Hepatocyte (in vitro differentiated cells): Measurements from ENCODE around the gene IRF2BP1.

ENCODE experiments used
- EZH2 ChIP-seq: fragments of 200-600 bp; sonication (generic); IDR thresholded peaks from 2 replicates; pipeline ENCODE4 v1.6.1; 2016; ENCODE audit warnings: antibody characterized with exemption, mild to moderate bottlenecking, borderline replicate concordance
- EZH2phosphoT487 ChIP-seq: fragments of 200-600 bp; sonication (generic); IDR thresholded peaks from one replicate; pipeline ENCODE4 v1.6.1; 2018; ENCODE audit warnings: antibody characterized with exemption, mild to moderate bottlenecking, low read depth, moderate library complexity; ENCODE audit not compliant: unreplicated experiment, severe bottlenecking
- TF ChIP-seq, protein P1 (sequence below): fragments of 200-600 bp; sonication (generic); IDR thresholded peaks from 2 replicates; pipeline ENCODE4 v1.5.1; 2016; ENCODE audit warnings: antibody characterized with exemption, mild to moderate bottlenecking; ENCODE audit not compliant: poor library complexity

DNA sequence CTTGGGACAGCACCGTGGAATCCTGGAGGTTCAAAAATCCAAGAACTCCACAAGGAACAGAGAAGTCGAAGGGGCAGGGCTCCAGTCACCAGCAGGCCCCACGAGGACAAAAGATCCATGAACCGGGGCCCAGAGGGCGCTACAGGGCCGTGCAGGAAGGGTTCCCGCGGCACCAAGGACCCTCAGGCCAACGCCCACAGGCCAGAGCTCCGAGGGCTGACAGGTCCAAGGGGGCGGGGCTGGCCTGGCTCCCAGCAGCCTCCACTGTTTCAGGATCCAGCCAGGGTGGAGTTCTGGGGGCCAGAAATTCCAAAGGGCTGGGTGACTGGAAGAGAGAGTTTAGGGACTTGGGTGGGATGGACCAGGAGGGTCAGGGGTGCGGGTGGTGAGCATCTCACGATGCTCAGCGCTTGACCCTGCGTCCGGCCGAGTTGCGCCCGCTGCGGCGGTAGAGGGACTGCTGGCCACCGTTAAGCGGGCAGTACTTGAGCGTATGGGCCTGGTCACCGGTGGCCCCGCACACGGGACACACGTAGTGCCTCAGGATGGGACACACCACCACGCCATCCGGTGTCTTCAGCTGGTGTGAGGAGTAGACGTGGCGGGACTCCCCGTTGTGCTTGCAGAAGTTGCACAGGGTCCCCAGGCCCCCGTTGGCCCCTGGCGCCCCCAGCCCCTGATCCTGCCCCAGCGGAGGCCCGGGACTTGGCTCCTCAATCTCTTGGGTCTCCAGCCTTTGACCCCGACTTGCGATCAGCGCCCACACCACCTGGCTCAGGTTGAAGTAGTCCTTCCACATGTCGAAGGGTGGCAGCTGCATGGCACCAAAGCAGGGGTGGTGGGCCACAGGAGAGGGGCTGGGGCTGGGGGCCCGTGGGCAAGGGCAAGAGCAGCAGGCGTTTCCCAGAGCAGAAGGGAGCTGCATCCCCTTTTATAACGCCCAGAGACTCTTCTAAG is 28.2 kb upstream of the IRF2BP1 start, which contains the start of gene NANOS2:
- TF ChIP-seq, protein P1, sequence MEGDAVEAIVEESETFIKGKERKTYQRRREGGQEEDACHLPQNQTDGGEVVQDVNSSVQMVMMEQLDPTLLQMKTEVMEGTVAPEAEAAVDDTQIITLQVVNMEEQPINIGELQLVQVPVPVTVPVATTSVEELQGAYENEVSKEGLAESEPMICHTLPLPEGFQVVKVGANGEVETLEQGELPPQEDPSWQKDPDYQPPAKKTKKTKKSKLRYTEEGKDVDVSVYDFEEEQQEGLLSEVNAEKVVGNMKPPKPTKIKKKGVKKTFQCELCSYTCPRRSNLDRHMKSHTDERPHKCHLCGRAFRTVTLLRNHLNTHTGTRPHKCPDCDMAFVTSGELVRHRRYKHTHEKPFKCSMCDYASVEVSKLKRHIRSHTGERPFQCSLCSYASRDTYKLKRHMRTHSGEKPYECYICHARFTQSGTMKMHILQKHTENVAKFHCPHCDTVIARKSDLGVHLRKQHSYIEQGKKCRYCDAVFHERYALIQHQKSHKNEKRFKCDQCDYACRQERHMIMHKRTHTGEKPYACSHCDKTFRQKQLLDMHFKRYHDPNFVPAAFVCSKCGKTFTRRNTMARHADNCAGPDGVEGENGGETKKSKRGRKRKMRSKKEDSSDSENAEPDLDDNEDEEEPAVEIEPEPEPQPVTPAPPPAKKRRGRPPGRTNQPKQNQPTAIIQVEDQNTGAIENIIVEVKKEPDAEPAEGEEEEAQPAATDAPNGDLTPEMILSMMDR = no peak
- TF ChIP-seq EZH2 (no peak), EZH2phosphoT487 (no peak)
